C4-2B (cell line): Measurements from ENCODE around the gene BORCS5.

Source experiments
- ZFX ChIP-seq: fragments of 450-650 bp; IDR thresholded peaks from 2 replicates; pipeline ENCODE4 v1.6.1; 2017
- TF ChIP-seq, protein P1 (sequence below): fragments of 450-650 bp; conservative IDR thresholded peaks from 2 replicates; pipeline ENCODE4 v1.5.1; 2017; ENCODE audit warnings: mild to moderate bottlenecking

DNA sequence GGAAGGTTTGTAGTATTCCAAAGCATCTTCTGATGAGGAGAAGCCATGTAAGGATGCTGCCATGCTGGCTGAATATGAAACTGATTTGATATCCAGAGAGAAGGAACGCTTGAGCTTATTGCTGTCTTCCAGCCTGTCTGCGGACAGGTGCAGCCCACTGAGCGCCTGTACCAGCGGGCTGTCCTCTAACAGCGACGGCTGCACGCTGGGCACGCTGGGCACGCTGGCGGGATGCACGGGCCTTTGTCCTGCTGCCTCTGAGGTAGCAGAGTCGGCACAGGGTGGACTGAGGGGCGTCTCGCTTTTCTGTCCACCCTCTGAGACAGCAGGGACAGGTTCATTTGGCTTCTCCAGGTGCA is 120.6 kb downstream of the BORCS5 start:
- TF ChIP-seq, protein P1, sequence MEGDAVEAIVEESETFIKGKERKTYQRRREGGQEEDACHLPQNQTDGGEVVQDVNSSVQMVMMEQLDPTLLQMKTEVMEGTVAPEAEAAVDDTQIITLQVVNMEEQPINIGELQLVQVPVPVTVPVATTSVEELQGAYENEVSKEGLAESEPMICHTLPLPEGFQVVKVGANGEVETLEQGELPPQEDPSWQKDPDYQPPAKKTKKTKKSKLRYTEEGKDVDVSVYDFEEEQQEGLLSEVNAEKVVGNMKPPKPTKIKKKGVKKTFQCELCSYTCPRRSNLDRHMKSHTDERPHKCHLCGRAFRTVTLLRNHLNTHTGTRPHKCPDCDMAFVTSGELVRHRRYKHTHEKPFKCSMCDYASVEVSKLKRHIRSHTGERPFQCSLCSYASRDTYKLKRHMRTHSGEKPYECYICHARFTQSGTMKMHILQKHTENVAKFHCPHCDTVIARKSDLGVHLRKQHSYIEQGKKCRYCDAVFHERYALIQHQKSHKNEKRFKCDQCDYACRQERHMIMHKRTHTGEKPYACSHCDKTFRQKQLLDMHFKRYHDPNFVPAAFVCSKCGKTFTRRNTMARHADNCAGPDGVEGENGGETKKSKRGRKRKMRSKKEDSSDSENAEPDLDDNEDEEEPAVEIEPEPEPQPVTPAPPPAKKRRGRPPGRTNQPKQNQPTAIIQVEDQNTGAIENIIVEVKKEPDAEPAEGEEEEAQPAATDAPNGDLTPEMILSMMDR: no peak
- TF ChIP-seq ZFX: no peak
